ENCODE measurements around the gene HKDC1.

The HKDC1 gene

GRCh38 chr10:69312528-69312927, 92.4 kb downstream of the HKDC1 start:
- TF ChIP-seq, protein P1, sequence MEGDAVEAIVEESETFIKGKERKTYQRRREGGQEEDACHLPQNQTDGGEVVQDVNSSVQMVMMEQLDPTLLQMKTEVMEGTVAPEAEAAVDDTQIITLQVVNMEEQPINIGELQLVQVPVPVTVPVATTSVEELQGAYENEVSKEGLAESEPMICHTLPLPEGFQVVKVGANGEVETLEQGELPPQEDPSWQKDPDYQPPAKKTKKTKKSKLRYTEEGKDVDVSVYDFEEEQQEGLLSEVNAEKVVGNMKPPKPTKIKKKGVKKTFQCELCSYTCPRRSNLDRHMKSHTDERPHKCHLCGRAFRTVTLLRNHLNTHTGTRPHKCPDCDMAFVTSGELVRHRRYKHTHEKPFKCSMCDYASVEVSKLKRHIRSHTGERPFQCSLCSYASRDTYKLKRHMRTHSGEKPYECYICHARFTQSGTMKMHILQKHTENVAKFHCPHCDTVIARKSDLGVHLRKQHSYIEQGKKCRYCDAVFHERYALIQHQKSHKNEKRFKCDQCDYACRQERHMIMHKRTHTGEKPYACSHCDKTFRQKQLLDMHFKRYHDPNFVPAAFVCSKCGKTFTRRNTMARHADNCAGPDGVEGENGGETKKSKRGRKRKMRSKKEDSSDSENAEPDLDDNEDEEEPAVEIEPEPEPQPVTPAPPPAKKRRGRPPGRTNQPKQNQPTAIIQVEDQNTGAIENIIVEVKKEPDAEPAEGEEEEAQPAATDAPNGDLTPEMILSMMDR (IDR thresholded peaks at IDR 0.05; ENCODE audit: borderline replicate concordance, insufficient read depth, low read depth, low read length): no peak
- no peak overlapping the region for H3K4me3 ChIP-seq (ENCODE audit: low read depth, low read length)

DNA sequence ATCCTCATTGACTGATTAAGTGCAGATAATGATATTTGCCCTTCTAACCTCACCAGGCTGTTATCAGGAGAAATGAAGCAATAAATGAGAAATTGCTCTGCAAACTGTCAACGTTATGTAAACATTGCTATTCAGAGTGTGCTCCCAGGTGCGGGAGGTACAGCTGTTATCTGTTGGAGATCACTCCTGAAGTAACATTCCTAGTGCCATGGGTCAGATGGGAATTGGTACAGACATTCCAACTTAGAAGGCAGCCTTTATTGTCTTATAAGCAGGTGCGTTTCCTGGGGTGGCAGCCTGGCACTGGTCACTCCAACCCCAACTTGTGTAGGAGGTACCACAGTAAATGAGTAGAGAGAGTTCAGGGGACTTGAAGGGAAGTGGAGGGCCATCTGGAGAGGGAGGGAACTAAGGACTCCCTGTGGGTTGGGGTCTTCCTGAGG, 95.0 kb downstream of the HKDC1 start:
- H3K4me3 ChIP-seq (ENCODE audit: low read depth, low read length): no peak overlapping the region
- TF ChIP-seq, protein P1 (IDR thresholded peaks at IDR 0.05; ENCODE audit: borderline replicate concordance, insufficient read depth, low read depth, low read length): no peak

DNA sequence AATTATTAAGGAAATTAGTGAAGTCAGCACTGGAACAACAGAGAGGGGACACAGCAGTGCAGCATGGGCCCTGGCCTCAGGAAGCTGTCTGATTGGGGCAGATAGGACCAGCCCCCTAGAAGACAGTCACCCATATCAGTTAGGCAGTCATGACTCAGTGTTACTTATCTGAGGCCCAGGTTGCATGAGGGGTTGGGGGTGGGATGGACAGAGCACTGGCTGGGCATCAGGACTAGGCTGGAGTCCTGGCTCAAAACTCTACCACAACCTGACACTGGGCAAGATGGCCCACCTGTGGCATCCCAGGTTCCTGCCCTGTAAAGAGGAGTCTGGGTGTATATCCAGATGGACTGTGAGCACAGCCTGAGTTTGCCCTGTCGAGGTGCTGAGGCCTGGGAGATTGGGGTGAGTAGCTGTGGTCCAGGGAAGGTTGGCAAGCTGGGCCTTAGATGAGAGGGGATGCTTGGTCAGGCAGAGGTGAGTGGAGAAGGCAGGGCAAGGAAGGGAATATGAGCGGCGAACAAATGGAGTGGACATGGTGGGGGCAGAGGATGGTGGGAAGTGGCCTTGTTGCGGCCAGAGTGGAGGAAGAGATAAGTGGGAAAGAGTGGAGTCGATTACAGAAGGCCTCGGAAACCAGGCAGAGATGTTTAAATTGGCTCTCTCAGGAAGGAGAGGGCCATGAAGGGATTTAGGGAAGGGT, 95.6 kb downstream of the HKDC1 start:
- H3K4me3 ChIP-seq (ENCODE audit: low read depth, low read length): no peak overlapping the region
- TF ChIP-seq, protein P1 (IDR thresholded peaks at IDR 0.05; ENCODE audit: borderline replicate concordance, insufficient read depth, low read depth, low read length): no peak

GRCh38 chr10:69316313-69317059, 96.4 kb downstream of the HKDC1 start:
- TF ChIP-seq, protein P1 (IDR thresholded peaks at IDR 0.05; ENCODE audit: borderline replicate concordance, insufficient read depth, low read depth, low read length): no peak
- no peak overlapping the region for H3K4me3 ChIP-seq (ENCODE audit: low read depth, low read length)

All from GM12875 (cell line).